CD14-positive monocyte (primary cell): Measurements from ENCODE around the gene NAT10. TPM values are rescaled to one million over a fixed set of nuclear protein-coding genes. Genes with fewer than 3 reads are reported as not detected.

ENCODE experiments used
- DNase-seq, 3 donors: peaks; one replicate each; pipeline ENCODE4 v3.0.0-alpha.2; 2011 to 2022
- H2AFZ ChIP-seq: 2 replicates; pipeline ENCODE4 v1.6.0; 2012; ENCODE audit warnings: mild to moderate bottlenecking, low read depth, low read length, inconsistent platforms; ENCODE audit not compliant: insufficient read depth, poor library complexity, severe bottlenecking
- H3K27ac ChIP-seq, 2 donors: 1 replicate in 1 of 2; 2 replicates in 1 of 2; pipeline ENCODE4 v1.5.1; 2012 to 2013; ENCODE audit warnings: low read length in 2 of 2, control low read depth in 1 of 2, inconsistent platforms in 1 of 2, low read depth in 1 of 2, mild to moderate bottlenecking in 1 of 2
- H3K27me3 ChIP-seq, 2 donors: one replicate each; pipeline versions ENCODE4 v1.6.0 to v1.6.1; 2011 to 2013; ENCODE audit warnings: low read length in 2 of 2; ENCODE audit not compliant: control insufficient read depth in 2 of 2, insufficient read depth in 2 of 2
- H3K36me3 ChIP-seq, 2 donors: replicated peaks in 1 of 2; 1 replicate in 1 of 2; 2 replicates in 1 of 2; pipeline versions ENCODE4 v1.5.1 to v1.6.1; 2012 to 2013; ENCODE audit warnings: low read length in 2 of 2, control low read depth in 1 of 2, inconsistent platforms in 1 of 2, mild to moderate bottlenecking in 1 of 2; ENCODE audit not compliant: insufficient read depth in 2 of 2, control insufficient read depth in 1 of 2
- H3K4me1 ChIP-seq, 2 donors: 1 replicate in 1 of 2; 2 replicates in 1 of 2; pipeline versions ENCODE4 v1.5.1 to v1.6.1; 2012 to 2013; ENCODE audit warnings: low read length in 2 of 2, control low read depth in 1 of 2, inconsistent platforms in 1 of 2, mild to moderate bottlenecking in 1 of 2, moderate library complexity in 1 of 2; ENCODE audit not compliant: insufficient read depth in 2 of 2, control insufficient read depth in 1 of 2
- H3K4me2 ChIP-seq: replicated peaks from 2 replicates; pipeline ENCODE3; 2012; ENCODE audit warnings: low read length, moderate library complexity, mild to moderate bottlenecking; ENCODE audit not compliant: poor library complexity, severe bottlenecking; ENCODE audit errors: extremely low read depth
- H3K4me3 ChIP-seq, 3 experiments: fragments of 200-600 bp in 1 of 3; sonication (generic) in 1 of 3; replicated peaks in 1 of 3; 1 replicate in 2 of 3; 2 replicates in 1 of 3; pipeline ENCODE4 v1.5.1; 2011 to 2013; ENCODE audit warnings: low read length in 3 of 3, mild to moderate bottlenecking in 3 of 3, control low read depth in 2 of 3, low read depth in 2 of 3, inconsistent platforms in 1 of 3, moderate library complexity in 1 of 3
- H3K79me2 ChIP-seq: 2 replicates; pipeline ENCODE4 v1.6.0; 2012; ENCODE audit warnings: mild to moderate bottlenecking, control low read depth, inconsistent platforms, low read length, moderate library complexity; ENCODE audit not compliant: insufficient read depth
- H3K9ac ChIP-seq: 2 replicates; pipeline ENCODE4 v1.6.0; 2017; ENCODE audit warnings: low read length, mild to moderate bottlenecking; ENCODE audit not compliant: insufficient read depth, poor library complexity, severe bottlenecking
- H3K9me3 ChIP-seq, 2 donors: replicated peaks in 1 of 2; 1 replicate in 1 of 2; 2 replicates in 1 of 2; pipeline versions ENCODE4 v1.5.1 to v1.6.1; 2012 to 2013; ENCODE audit warnings: low read length in 2 of 2, control low read depth in 1 of 2; ENCODE audit not compliant: control insufficient read depth in 1 of 2, insufficient read depth in 1 of 2
- H4K20me1 ChIP-seq: 2 replicates; pipeline ENCODE4 v1.6.0; 2012; ENCODE audit warnings: mild to moderate bottlenecking, low read length, control low read depth, moderate library complexity; ENCODE audit not compliant: insufficient read depth
- H3K27ac Mint-ChIP-seq, 7 donors: one replicate each; pipeline ENCODE4 v1.8.0; 2020; ENCODE audit warnings: mild to moderate bottlenecking in 7 of 7, mixed read lengths in 7 of 7, moderate library complexity in 6 of 7, inconsistent platforms in 2 of 7
- H3K27me3 Mint-ChIP-seq, 3 donors: one replicate each; pipeline ENCODE4 v1.8.0; 2021 to 2022; ENCODE audit warnings: low read depth in 3 of 3, mild to moderate bottlenecking in 3 of 3, mixed read lengths in 3 of 3, moderate library complexity in 3 of 3, inconsistent platforms in 1 of 3
- H3K36me3 Mint-ChIP-seq, 2 donors: one replicate each; pipeline ENCODE4 v1.8.0; 2020; ENCODE audit warnings: mixed read lengths in 2 of 2, inconsistent platforms in 1 of 2, mild to moderate bottlenecking in 1 of 2
- H3K4me1 Mint-ChIP-seq: one replicate; pipeline ENCODE4 v1.8.0; 2020; ENCODE audit warnings: mild to moderate bottlenecking, mixed read lengths
- H3K4me3 Mint-ChIP-seq, 2 donors: one replicate each; pipeline ENCODE4 v1.8.0; 2020; ENCODE audit warnings: mild to moderate bottlenecking in 2 of 2, mixed read lengths in 2 of 2, moderate library complexity in 1 of 2
- H3K9me3 Mint-ChIP-seq, 7 donors: one replicate each; pipeline ENCODE4 v1.8.0; 2020 to 2022; ENCODE audit warnings: mixed read lengths in 7 of 7, mild to moderate bottlenecking in 6 of 7, moderate library complexity in 6 of 7, inconsistent platforms in 2 of 7
- WGBS: methylation state at CpG from one replicate; pipeline ENCODE4 v1.1.5; 2013; ENCODE audit warnings: missing lambda C conversion rate; ENCODE audit not compliant: insufficient coverage; 5-methylcytosine and 5-hydroxymethylcytosine counted together
- intact Hi-C, 2 donors: fragments of 100-400 bp; cut with micrococcal nuclease; formaldehyde crosslinking; loops; one replicate each; pipeline versions ENCODE4 v1.15.0 to v1.15.1; 2023
- polyA plus RNA-seq, 3 donors: library from polyadenylated mRNA; depleted of rRNA in 1 of 3; unstranded in 2 of 3; stranded (reverse) in 1 of 3; fragments of 300-500 nt in 2 of 3; fragments of >200 nt in 1 of 3; fragmentation: Illumina TruSeq in 2 of 3; gene quantifications; 1 replicate in 2 of 3; 2 replicates in 1 of 3; pipeline ENCODE4 v1.2.3, GENCODE V29; 2012 to 2021
- TF ChIP-seq, protein P1 (sequence below): fragments of 200-600 bp; IDR thresholded peaks from one replicate; pipeline ENCODE4 v1.8.0; 2022; ENCODE audit warnings: antibody characterized with exemption, mild to moderate bottlenecking

The NAT10 gene
- polyA plus RNA-seq, 3 donors = 10.1 to 13.3 (median 13.1) TPM

DNA sequence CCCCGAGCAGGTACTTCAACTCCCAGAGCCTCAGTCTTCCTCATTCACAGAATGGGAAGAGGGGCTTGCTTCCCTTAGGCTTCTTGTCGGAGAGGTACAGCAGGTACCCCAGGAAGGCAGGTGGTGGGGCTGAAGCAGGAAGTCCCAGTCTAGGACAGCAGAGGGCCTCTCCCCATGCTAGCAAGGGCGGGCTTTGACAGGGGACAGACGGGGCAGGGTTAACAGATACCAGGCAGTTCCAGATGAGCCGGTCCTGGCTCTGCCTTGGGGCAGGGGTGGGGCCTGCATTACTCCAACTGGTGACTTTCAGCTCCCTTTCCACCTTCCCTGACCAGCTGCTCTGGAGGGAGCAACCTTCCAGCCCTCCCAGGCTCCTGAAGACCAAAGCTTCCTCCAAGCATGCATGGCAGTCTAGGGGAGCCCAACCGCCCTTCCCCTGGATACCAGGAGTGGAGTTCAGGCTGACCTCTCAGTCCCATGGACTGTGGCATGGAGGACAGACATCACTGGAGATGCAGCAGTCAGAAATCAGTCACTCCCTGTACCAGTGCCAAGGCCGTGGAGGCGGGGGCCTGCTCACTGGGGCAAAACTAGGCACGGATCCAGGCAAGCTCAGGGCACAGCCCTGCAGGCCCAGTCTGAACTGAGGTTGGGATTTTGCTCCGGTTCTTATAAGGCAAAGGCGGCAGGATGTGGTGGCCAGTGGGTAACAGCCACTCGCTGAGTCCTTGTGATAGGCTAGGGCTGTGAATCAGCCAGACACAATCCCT lies 60.5 kb downstream of the NAT10 start:
- TF ChIP-seq, protein P1, sequence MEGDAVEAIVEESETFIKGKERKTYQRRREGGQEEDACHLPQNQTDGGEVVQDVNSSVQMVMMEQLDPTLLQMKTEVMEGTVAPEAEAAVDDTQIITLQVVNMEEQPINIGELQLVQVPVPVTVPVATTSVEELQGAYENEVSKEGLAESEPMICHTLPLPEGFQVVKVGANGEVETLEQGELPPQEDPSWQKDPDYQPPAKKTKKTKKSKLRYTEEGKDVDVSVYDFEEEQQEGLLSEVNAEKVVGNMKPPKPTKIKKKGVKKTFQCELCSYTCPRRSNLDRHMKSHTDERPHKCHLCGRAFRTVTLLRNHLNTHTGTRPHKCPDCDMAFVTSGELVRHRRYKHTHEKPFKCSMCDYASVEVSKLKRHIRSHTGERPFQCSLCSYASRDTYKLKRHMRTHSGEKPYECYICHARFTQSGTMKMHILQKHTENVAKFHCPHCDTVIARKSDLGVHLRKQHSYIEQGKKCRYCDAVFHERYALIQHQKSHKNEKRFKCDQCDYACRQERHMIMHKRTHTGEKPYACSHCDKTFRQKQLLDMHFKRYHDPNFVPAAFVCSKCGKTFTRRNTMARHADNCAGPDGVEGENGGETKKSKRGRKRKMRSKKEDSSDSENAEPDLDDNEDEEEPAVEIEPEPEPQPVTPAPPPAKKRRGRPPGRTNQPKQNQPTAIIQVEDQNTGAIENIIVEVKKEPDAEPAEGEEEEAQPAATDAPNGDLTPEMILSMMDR = no peak
- H3K27ac ChIP-seq = no peak overlapping the region
- Mint-ChIP-seq H3K4me3 (no peak overlapping the region), H3K4me1 (no peaks in the 10 kb centered on the region), H3K27me3 (peaks cover 0 to 4% (median 0%) of the 10 kb centered on the region in 3 donors), H3K36me3 (peaks cover 2% of the 10 kb centered on the region in 2 donors), H3K27ac (peak overlapping the region in 1 of 7 donors; percentile 52), H3K9me3 (peaks cover 0 to 2% (median 0%) of the 10 kb centered on the region in 7 donors)
- 96% methylated on average over 11 of the region's 12 CpGs for WGBS
- no peaks in the 10 kb centered on the region for H3K27me3 ChIP-seq
- H2AFZ ChIP-seq = no peak overlapping the region
- no peaks in the 10 kb centered on the region for H4K20me1 ChIP-seq
- no peaks in the 10 kb centered on the region for H3K79me2 ChIP-seq
- intact Hi-C loops = no loop called here
- no peak overlapping the region for H3K4me3 ChIP-seq
- H3K9ac ChIP-seq = no peak overlapping the region
- H3K9me3 ChIP-seq = no peaks in the 10 kb centered on the region
- H3K36me3 ChIP-seq = no peaks in the 10 kb centered on the region
- H3K4me1 ChIP-seq = no peaks in the 10 kb centered on the region
- DNase-seq = no peak
- no peak overlapping the region for H3K4me2 ChIP-seq

DNA sequence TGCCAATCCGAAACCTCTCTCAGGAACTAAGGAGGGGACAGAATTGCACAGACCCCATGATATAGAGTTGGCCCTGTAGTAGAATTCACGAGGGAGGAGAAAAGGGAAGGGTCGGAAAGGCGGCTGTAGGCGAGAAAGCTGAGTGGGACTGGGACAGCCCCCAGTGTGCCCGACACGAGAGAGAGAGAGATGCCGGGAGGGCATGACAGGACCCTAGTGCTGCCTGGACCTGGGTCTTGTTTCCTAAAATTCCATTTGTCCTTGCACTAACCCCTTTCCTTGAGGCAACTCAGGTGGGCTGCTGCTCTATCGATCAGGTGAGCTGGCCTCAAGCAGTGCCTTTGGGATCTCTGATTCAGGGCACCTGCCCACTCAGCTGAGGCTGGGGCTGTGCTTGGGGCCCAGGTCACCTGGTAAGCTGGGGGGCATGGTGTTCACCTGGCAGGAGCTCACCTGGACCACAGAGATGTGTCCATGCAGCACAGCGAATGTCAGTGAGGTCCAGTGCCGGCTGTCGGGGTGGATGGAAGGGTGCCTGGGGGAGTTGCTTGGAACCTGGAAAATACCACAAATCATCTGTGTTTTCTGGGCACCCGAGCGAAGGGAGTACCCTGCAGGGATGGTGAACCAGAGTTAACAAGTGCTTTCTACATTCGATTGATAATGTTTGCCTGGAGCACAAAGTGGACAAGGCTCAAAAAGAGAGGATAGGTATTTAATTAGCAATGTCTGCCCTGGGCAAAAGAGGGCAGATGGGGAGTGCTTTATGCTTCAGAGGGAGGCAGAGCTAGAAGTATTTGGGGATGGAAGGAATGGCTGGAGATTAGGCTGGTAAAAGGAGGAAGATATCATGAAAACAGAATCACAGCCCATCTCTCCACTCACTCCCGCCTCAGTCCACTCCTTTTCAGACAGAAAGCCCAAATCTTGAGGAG lies 61.6 kb downstream of the NAT10 start:
- no peak for DNase-seq
- H3K27ac ChIP-seq = no peak overlapping the region
- TF ChIP-seq, protein P1 = no peak
- H3K4me3 ChIP-seq = no peak overlapping the region
- no peaks in the 10 kb centered on the region for H4K20me1 ChIP-seq
- H3K4me2 ChIP-seq = no peak overlapping the region
- H3K27me3 ChIP-seq = no peaks in the 10 kb centered on the region
- H3K9ac ChIP-seq = no peak overlapping the region
- Mint-ChIP-seq H3K9me3 (peaks cover 0 to 2% (median 0%) of the 10 kb centered on the region in 7 donors), H3K27ac (no peak overlapping the region), H3K27me3 (peaks cover 0 to 4% (median 0%) of the 10 kb centered on the region in 3 donors), H3K36me3 (peaks cover 2% of the 10 kb centered on the region in 2 donors), H3K4me3 (no peak overlapping the region), H3K4me1 (no peaks in the 10 kb centered on the region)
- no peak overlapping the region for H2AFZ ChIP-seq
- H3K4me1 ChIP-seq = no peaks in the 10 kb centered on the region
- H3K79me2 ChIP-seq = no peaks in the 10 kb centered on the region
- 96% methylated on average over 13 of the region's 16 CpGs for WGBS
- intact Hi-C loops = no loop called here
- no peaks in the 10 kb centered on the region for H3K9me3 ChIP-seq
- H3K36me3 ChIP-seq = no peaks in the 10 kb centered on the region
